Esophagus squamous epithelium (tissue), 5 donors: ENCODE data around the gene AGR2. TPM values are rescaled to one million over a fixed set of nuclear protein-coding genes. Genes with fewer than 3 reads are reported as not detected.

ENCODE experiments used
- DNase-seq: peaks from one replicate; lab custom pipeline; 2025; lab: John Stamatoyannopoulos, UW
- H3K27ac ChIP-seq, 4 donors: fragments of 200-600 bp; sonication (generic); one replicate each; pipeline ENCODE4 v1.5.1; 2016 to 2019; ENCODE audit warnings: mild to moderate bottlenecking in 1 of 4
- H3K27me3 ChIP-seq, 4 donors: fragments of 200-600 bp; sonication (generic); 1 replicate in 3 of 4; 2 replicates in 1 of 4; pipeline versions ENCODE4 v1.5.1 to v1.6.0; 2017 to 2021; ENCODE audit warnings: antibody characterized with exemption in 1 of 4
- H3K36me3 ChIP-seq, 3 donors: fragments of 200-600 bp; sonication (generic); one replicate each; pipeline ENCODE4 v1.5.1; 2016 to 2019
- H3K4me1 ChIP-seq, 3 donors: fragments of 200-600 bp; sonication (generic); one replicate each; pipeline ENCODE4 v1.5.1; 2017 to 2019
- H3K4me3 ChIP-seq, 4 donors: fragments of 200-600 bp; sonication (generic); 1 replicate in 3 of 4; 2 replicates in 1 of 4; pipeline ENCODE4 v1.5.1; 2016 to 2019; ENCODE audit warnings: mild to moderate bottlenecking in 2 of 4, moderate library complexity in 1 of 4
- H3K9me3 ChIP-seq, 3 donors: fragments of 200-600 bp; sonication (generic); one replicate each; pipeline ENCODE4 v1.5.1; 2016 to 2019
- POLR2A ChIP-seq, 4 donors: fragments of 450-650 bp; IDR thresholded peaks; one replicate each; pipeline ENCODE4 v1.6.1; 2017; ENCODE audit warnings: antibody characterized with exemption in 4 of 4, mild to moderate bottlenecking in 4 of 4, moderate library complexity in 3 of 4
- WGBS, 2 donors: methylation state at CpG; one replicate each; pipeline ENCODE4 v1.1.5; 2018; 5-methylcytosine and 5-hydroxymethylcytosine counted together
- intact Hi-C: fragments of 100-400 bp; cut with DNase I; formaldehyde crosslinking; loops from one replicate; pipeline ENCODE4 v1.15.0; 2022
- total RNA-seq, 4 donors: library from RNA; depleted of rRNA; stranded (reverse); fragments of >200 nt; gene quantifications; one replicate each; pipeline ENCODE4 v1.1.0, GENCODE V29; 2016
- TF ChIP-seq, protein P1 (sequence below), 6 experiments: fragments of 450-650 bp in 4 of 6; fragments of 200-600 bp in 2 of 6; sonication (generic) in 2 of 6; IDR thresholded peaks; one replicate each; pipeline ENCODE4 v1.5.1; 2016 to 2019; ENCODE audit warnings: antibody characterized with exemption in 6 of 6, mild to moderate bottlenecking in 4 of 6, moderate library complexity in 4 of 6
- donor health status: DM: yes; HTN: yes; CAD: no.

The AGR2 gene
- total RNA-seq, 4 donors from 2014 or later: 1.6 to 12.4 (median 3.9) TPM

DNA sequence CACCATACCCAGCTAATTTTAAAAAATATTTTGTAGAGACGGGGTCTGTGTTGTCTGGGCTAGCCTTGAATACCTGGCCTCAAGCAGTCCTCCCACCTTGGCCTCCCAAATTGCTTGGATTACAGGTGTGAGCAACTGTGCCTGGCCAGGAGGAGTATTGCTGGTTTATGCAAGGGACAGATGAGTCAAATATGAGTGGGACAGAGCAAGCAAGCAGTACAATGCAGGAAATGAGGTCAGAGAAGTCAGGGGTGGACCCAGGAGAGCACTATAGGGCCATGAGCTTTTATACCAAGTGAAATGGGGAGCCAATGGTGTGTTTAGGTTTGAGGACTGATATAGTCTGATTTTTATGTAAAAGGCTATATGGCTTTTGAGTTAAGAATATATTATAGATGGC is 45.0 kb downstream of the AGR2 start:
- Histone ChIP-seq H3K27ac (no peak overlapping the region), H3K9me3 (no peaks in the 10 kb centered on the region), H3K4me3 (no peak overlapping the region), H3K27me3 (no peaks in the 10 kb centered on the region), H3K36me3 (no peaks in the 10 kb centered on the region), H3K4me1 (peaks cover 0 to 8% (median 0%) of the 10 kb centered on the region in 3 donors)
- no peak for DNase-seq
- TF ChIP-seq POLR2A (IDR thresholded peaks at IDR 0.05): no peak
- TF ChIP-seq, protein P1, sequence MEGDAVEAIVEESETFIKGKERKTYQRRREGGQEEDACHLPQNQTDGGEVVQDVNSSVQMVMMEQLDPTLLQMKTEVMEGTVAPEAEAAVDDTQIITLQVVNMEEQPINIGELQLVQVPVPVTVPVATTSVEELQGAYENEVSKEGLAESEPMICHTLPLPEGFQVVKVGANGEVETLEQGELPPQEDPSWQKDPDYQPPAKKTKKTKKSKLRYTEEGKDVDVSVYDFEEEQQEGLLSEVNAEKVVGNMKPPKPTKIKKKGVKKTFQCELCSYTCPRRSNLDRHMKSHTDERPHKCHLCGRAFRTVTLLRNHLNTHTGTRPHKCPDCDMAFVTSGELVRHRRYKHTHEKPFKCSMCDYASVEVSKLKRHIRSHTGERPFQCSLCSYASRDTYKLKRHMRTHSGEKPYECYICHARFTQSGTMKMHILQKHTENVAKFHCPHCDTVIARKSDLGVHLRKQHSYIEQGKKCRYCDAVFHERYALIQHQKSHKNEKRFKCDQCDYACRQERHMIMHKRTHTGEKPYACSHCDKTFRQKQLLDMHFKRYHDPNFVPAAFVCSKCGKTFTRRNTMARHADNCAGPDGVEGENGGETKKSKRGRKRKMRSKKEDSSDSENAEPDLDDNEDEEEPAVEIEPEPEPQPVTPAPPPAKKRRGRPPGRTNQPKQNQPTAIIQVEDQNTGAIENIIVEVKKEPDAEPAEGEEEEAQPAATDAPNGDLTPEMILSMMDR (IDR thresholded peaks at IDR 0.05): no peak
- intact Hi-C loops: no loop called here
- 80 to 100% methylated on average over 1 of the region's 1 CpG for WGBS, 2 donors

- 73 to 76% methylated on average over 10 of the region's 10 CpGs for WGBS, 2 donors
- intact Hi-C loops: no loop called here
- no peak for DNase-seq
Observed at GRCh38 chr7:16758631-16759611, 45.9 kb downstream of the AGR2 start.

GRCh38 chr7:16758036-16758435 is 46.8 kb downstream of the AGR2 start:
- intact Hi-C loops: no loop called here
- DNase-seq: no peak
- no peak overlapping the region for H3K27ac ChIP-seq
- peaks cover 0 to 14% (median 0%) of the 10 kb centered on the region in 4 donors for H3K27me3 ChIP-seq
- H3K9me3 ChIP-seq: no peaks in the 10 kb centered on the region
- 92 to 94% methylated on average over 6 of the region's 6 CpGs for WGBS, 2 donors
- TF ChIP-seq POLR2A (IDR thresholded peaks at IDR 0.05): no peak
- TF ChIP-seq, protein P1 (IDR thresholded peaks at IDR 0.05): no peak
- H3K36me3 ChIP-seq: no peaks in the 10 kb centered on the region
- no peak overlapping the region for H3K4me3 ChIP-seq
- peaks cover 0 to 18% (median 3%) of the 10 kb centered on the region in 3 donors for H3K4me1 ChIP-seq

More at GRCh38 chr7:16758631-16759611, 45.9 kb downstream of the AGR2 start:
- H3K9me3 ChIP-seq: no peaks in the 10 kb centered on the region
- TF ChIP-seq POLR2A (IDR thresholded peaks at IDR 0.05): no peak
- TF ChIP-seq, protein P1 (IDR thresholded peaks at IDR 0.05): no peak
- peaks cover 0 to 12% (median 3%) of the 10 kb centered on the region in 3 donors for H3K4me1 ChIP-seq
- H3K27ac ChIP-seq: no peak overlapping the region
- H3K27me3 ChIP-seq: peaks cover 0 to 8% (median 0%) of the 10 kb centered on the region in 4 donors
- no peak overlapping the region for H3K4me3 ChIP-seq
- H3K36me3 ChIP-seq: no peaks in the 10 kb centered on the region

- DNase-seq: no peak
Observed at GRCh38 chr7:16755397-16755796, 49.4 kb downstream of the AGR2 start.

More at GRCh38 chr7:16755397-16755796, 49.4 kb downstream of the AGR2 start:
- Histone ChIP-seq H3K27ac (no peak overlapping the region), H3K36me3 (no peaks in the 10 kb centered on the region), H3K4me3 (peak overlapping the region in 1 of 4 donors; percentile 89), H3K27me3 (peaks cover 0 to 14% (median 0%) of the 10 kb centered on the region in 4 donors), H3K4me1 (peaks cover 0 to 18% (median 3%) of the 10 kb centered on the region in 3 donors), H3K9me3 (no peaks in the 10 kb centered on the region)
- intact Hi-C loops: no loop called here
- TF ChIP-seq, protein P1 (IDR thresholded peaks at IDR 0.05): no peak
- no peak for TF ChIP-seq POLR2A (IDR thresholded peaks at IDR 0.05)
